ENCODE measurements around the gene HOXC9. TPM values are rescaled to one million over a fixed set of nuclear protein-coding genes. Genes with fewer than 3 reads are reported as not detected.

Gene HOXC9
- total RNA-seq, 1 experiment from 2014 or later: not detected

GRCh38 chr12:54037360-54038283 is 37.7 kb downstream of the HOXC9 start:
- H4K8ac ChIP-seq (replicated peaks; ENCODE audit: insufficient read length, low read depth, low read length): no peak overlapping the region
- no peak overlapping the region for H3K23ac ChIP-seq (ENCODE audit: insufficient read length, low read depth, low read length)
- no peaks in the 10 kb centered on the region for H3K79me1 ChIP-seq (ENCODE audit: insufficient read depth, low read depth, low read length, poor library complexity, severe bottlenecking)
- H4K5ac ChIP-seq (ENCODE audit: insufficient read length, low read depth, low read length): no peak overlapping the region
- H3K18ac ChIP-seq (ENCODE audit: insufficient read length, low read depth, low read length): no peak overlapping the region
- no peak overlapping the region for H3T11ph ChIP-seq (ENCODE audit: low read length)
- Mint-ChIP-seq H3K4me1 (peaks cover 7 to 16% of the 10 kb centered on the region in 2 experiments), H3K4me3 (no peak overlapping the region), H3K27ac (no peak overlapping the region), H3K36me3 (ENCODE audit: insufficient read depth in 1 of 3, low read depth in 3 of 3) (peaks cover 0 to 6% (median 0%) of the 10 kb centered on the region in 3 experiments; a peak in 2 of 7 replicates), H3K9me3 (peaks cover 7 to 8% of the 10 kb centered on the region in 2 experiments; a peak in 3 of 5 replicates), H3K27me3 (ENCODE audit: low read depth) (peaks cover 99% of the 10 kb centered on the region)
- no peak overlapping the region for H3K56ac ChIP-seq (ENCODE audit: insufficient read length, low read depth, low read length)
- H4K91ac ChIP-seq (ENCODE audit: insufficient read length, low read depth, low read length): no peak overlapping the region
- H3K4ac ChIP-seq (ENCODE audit: low read depth, low read length): no peak overlapping the region
- TF ChIP-seq CTCF (conservative IDR thresholded peaks at IDR 0.05): no peak
- no peak overlapping the region for H3K4me2 ChIP-seq (ENCODE audit: insufficient read depth, insufficient read length, low read length)
- no peaks in the 10 kb centered on the region for H3K4me1 ChIP-seq (ENCODE audit: insufficient read depth, low read length)
- no peaks in the 10 kb centered on the region for H3K9me3 ChIP-seq (ENCODE audit: control insufficient read depth, low read depth, low read length)
- H3K23me2 ChIP-seq (ENCODE audit: insufficient read length, low read depth, low read length, poor library complexity, severe bottlenecking): no peaks in the 10 kb centered on the region
- no peak overlapping the region for H2AFZ ChIP-seq (ENCODE audit: low read length)
- H3K27me3 ChIP-seq (ENCODE audit: insufficient read depth, low read length): peaks cover 100% of the 10 kb centered on the region
- H2BK15ac ChIP-seq (ENCODE audit: low read depth, low read length): no peak overlapping the region
- no peaks in the 10 kb centered on the region for H4K20me1 ChIP-seq (ENCODE audit: control insufficient read depth, insufficient read depth, insufficient read length)
- no peaks in the 10 kb centered on the region for H3K79me2 ChIP-seq (ENCODE audit: insufficient read depth, low read length)
- no peak overlapping the region for H2BK5ac ChIP-seq (ENCODE audit: insufficient read length, low read length)
- no peak overlapping the region for H2BK12ac ChIP-seq (ENCODE audit: insufficient read length, low read depth, low read length)
- H2AK5ac ChIP-seq (ENCODE audit: insufficient read length, low read length): no peak overlapping the region
- no CpG with 5 or more reads among the region's 14 CpGs for WGBS (ENCODE audit: extremely low coverage, insufficient read length, low lambda C conversion rate)
- H3K14ac ChIP-seq (ENCODE audit: insufficient read depth, low read length): no peak overlapping the region
- no peak overlapping the region for H3K9ac ChIP-seq (ENCODE audit: extremely low read depth, insufficient read length, low read length)
- no peak overlapping the region for H2BK120ac ChIP-seq (ENCODE audit: low read depth, low read length, poor library complexity, severe bottlenecking)
- no peak overlapping the region for H2BK20ac ChIP-seq (ENCODE audit: low read depth, low read length, poor library complexity, severe bottlenecking)
- DNase-seq: no peak
- H3K27ac ChIP-seq (ENCODE audit: insufficient read length, low read depth, low read length): no peak overlapping the region
